Measurements from ENCODE around the gene ARHGDIG. TPM values are rescaled to one million over a fixed set of nuclear protein-coding genes. Genes with fewer than 3 reads are reported as not detected.

The ARHGDIG gene
- total and polyA plus RNA-seq, 2 of the 4 experiments (the other 2 are of a cell fraction): 0.24 to 0.36 TPM

- BruUV-seq (replicated peaks): no TSS peak
Measured at GRCh38 chr16:305916-306626, 25.7 kb downstream of the ARHGDIG start.

More at GRCh38 chr16:305916-306626, 25.7 kb downstream of the ARHGDIG start:
- Histone ChIP-seq H3K9ac (ENCODE audit: low read depth, low read length) (no peak overlapping the region), H4K8ac (ENCODE audit: low read depth in 2 of 2, low read length in 2 of 2) (no peak overlapping the region), H3K14ac (replicated peaks; ENCODE audit: low read depth, low read length) (no peak overlapping the region), H3K27ac (ENCODE audit: insufficient read depth, low read length) (no peak overlapping the region), H4K91ac (ENCODE audit: insufficient read depth, low read depth, low read length) (no peak overlapping the region), H3K4ac (ENCODE audit: low read depth, low read length) (no peak overlapping the region), H3K4me1 (ENCODE audit: control insufficient read depth, insufficient read depth, low read length) (no peaks in the 10 kb centered on the region), H2AFZ (replicated peaks; ENCODE audit: low read length, poor library complexity) (no peak overlapping the region), H2AK9ac (replicated peaks; ENCODE audit: low read depth, low read length, poor library complexity) (no peak overlapping the region), H3K4me2 (ENCODE audit: low read depth, low read length) (no peak overlapping the region), H4K5ac (ENCODE audit: low read depth, low read length) (no peak overlapping the region), H3K79me1 (ENCODE audit: low read depth in 1 of 2, low read length in 2 of 2) (peaks cover 0 to 21% of the 10 kb centered on the region in 2 experiments; a peak in 3 of 4 replicates), H2BK15ac (ENCODE audit: low read depth, low read length) (no peak overlapping the region), H3K36me3 (ENCODE audit: control insufficient read depth, insufficient read depth, low read length) (peaks cover 38% of the 10 kb centered on the region), H3K9me3 (ENCODE audit: control insufficient read depth, insufficient read depth, low read length) (no peaks in the 10 kb centered on the region), H3K18ac (ENCODE audit: low read depth, low read length) (no peak overlapping the region), H3K23ac (ENCODE audit: low read depth, low read length) (no peak overlapping the region), H2BK20ac (ENCODE audit: low read depth, low read length) (no peak overlapping the region), H2BK120ac (ENCODE audit: low read depth, low read length) (no peak overlapping the region), H2AK5ac (ENCODE audit: low read depth, low read length) (no peak overlapping the region), H3K9me1 (ENCODE audit: insufficient read depth, low read length) (no peaks in the 10 kb centered on the region), H3K56ac (ENCODE audit: extremely low read depth, insufficient read depth, low read length) (no peak overlapping the region), H2BK5ac (ENCODE audit: low read depth, low read length, poor library complexity, severe bottlenecking) (no peak overlapping the region), H3K27me3 (ENCODE audit: control insufficient read depth, insufficient read depth, low read length) (no peaks in the 10 kb centered on the region), H4K20me1 (ENCODE audit: insufficient read depth, low read length) (peaks cover 4% of the 10 kb centered on the region; the same call in 1 of the 2 replicates), H3K4me3 (ENCODE audit: insufficient read depth, low read depth, low read length) (no peak overlapping the region)
- WGBS, 2 experiments (ENCODE audit: extremely low coverage in 2 of 2, insufficient read length in 1 of 2): 93% methylated on average over 6 of the region's 19 CpGs; no CpG with 5 or more reads in 1 of the 2 experiments
- dilution Hi-C loops (cut with HindIII; ENCODE audit: low sequenced_read_pairs, unreplicated experiment) (no loop called here), intact Hi-C loops (cut with micrococcal nuclease) (no loop called here), in situ Hi-C loops (cut with MboI; ENCODE audit: low sequenced_read_pairs) (no loop called here)
- no peak for DNase-seq
- POLR2A ChIA-PET (ENCODE audit: unreplicated experiment): no interaction called here
- CTCF ChIA-PET: no interaction called here
- no peak for ATAC-seq (ENCODE audit: low read depth)
- TF ChIP-seq SMC3 (IDR thresholded peaks at IDR 0.05; ENCODE audit: low read depth, low read length) (no peak), CEBPB (IDR thresholded peaks at IDR 0.05; ENCODE audit: low read depth, low read length) (no peak), MXI1 (IDR thresholded peaks at IDR 0.05; ENCODE audit: borderline replicate concordance, low read depth, low read length) (no peak), RFX5 (IDR thresholded peaks at IDR 0.05; ENCODE audit: low read depth, low read length) (no peak), BHLHE40 (IDR thresholded peaks at IDR 0.05; ENCODE audit: low read depth, low read length) (no peak), FOS (IDR thresholded peaks at IDR 0.05; ENCODE audit: low read depth, low read length) (no peak), RAD21 (IDR thresholded peaks at IDR 0.05; ENCODE audit: low read length) (no peak), POLR2A (IDR thresholded peaks at IDR 0.05; ENCODE audit: low read depth, low read length) (no peak), CHD1 (IDR thresholded peaks at IDR 0.05; ENCODE audit: low read depth, low read length) (no peak), RCOR1 (IDR thresholded peaks at IDR 0.05; ENCODE audit: insufficient replicate concordance, low read length) (no peak), ELK1 (IDR thresholded peaks at IDR 0.05; ENCODE audit: borderline replicate concordance, low read depth, low read length) (no peak), USF2 (IDR thresholded peaks at IDR 0.05; ENCODE audit: low read depth, low read length) (no peak), MAZ (IDR thresholded peaks at IDR 0.05; ENCODE audit: borderline replicate concordance, low read depth, low read length) (no peak)
